MM.1S (cell line): Measurements from ENCODE around the gene CHST13.

Experiments used
- CTCF ChIP-seq: fragments of 300-600 bp; sonication (generic); IDR thresholded peaks from 2 replicates; pipeline ENCODE4 v1.5.1; 2016; ENCODE audit warnings: antibody characterized with exemption, low read length, mixed read lengths
- EZH2 ChIP-seq: fragments of 300-600 bp; sonication (generic); optimal IDR thresholded peaks from 2 replicates; pipeline ENCODE3; 2017; ENCODE audit warnings: low read depth, mild to moderate bottlenecking, antibody characterized with exemption, low read length, mixed read lengths
- EZH2phosphoT487 ChIP-seq: fragments of 300-600 bp; sonication (generic); IDR thresholded peaks from 2 replicates; pipeline ENCODE4 v1.6.1; 2018; ENCODE audit warnings: antibody characterized with exemption, low read length

- TF ChIP-seq CTCF (no peak), EZH2 (no peak), EZH2phosphoT487 (no peak)
Measured at GRCh38 chr3:126491221-126492013, 32.5 kb upstream of the CHST13 start.
